Neural progenitor cell (in vitro differentiated cells): ENCODE data around the gene RCSD1. TPM values are rescaled to one million over a fixed set of nuclear protein-coding genes. Genes with fewer than 3 reads are reported as not detected.

Experiments used
- DNase-seq: peaks from one replicate; pipeline ENCODE4 v3.0.0-alpha.2; 2016; ENCODE audit warnings: low spot score
- H2AFZ ChIP-seq: fragments of 200-600 bp; sonication (generic); replicated peaks from 2 replicates; pipeline ENCODE4 v1.6.1; 2016; ENCODE audit warnings: antibody characterized with exemption
- H3F3A ChIP-seq: fragments of 200-600 bp; sonication (generic); 2 replicates; pipeline ENCODE4 v1.6.1; 2016; ENCODE audit warnings: antibody characterized with exemption, low read depth
- H3K27ac ChIP-seq: fragments of 200-600 bp; sonication (generic); 2 replicates; pipeline ENCODE4 v1.5.1; 2016; ENCODE audit warnings: mild to moderate bottlenecking
- H3K27me3 ChIP-seq: fragments of 200-600 bp; sonication (generic); 2 replicates; pipeline ENCODE4 v1.6.1; 2016; ENCODE audit warnings: mild to moderate bottlenecking, moderate library complexity
- H3K36me3 ChIP-seq: fragments of 200-600 bp; sonication (generic); 2 replicates; pipeline ENCODE4 v1.5.1; 2016
- H3K4me1 ChIP-seq: fragments of 200-600 bp; sonication (generic); 2 replicates; pipeline ENCODE4 v1.6.1; 2016; ENCODE audit warnings: mixed run types
- H3K4me2 ChIP-seq: fragments of 200-600 bp; sonication (generic); 2 replicates; pipeline ENCODE4 v1.6.1; 2016
- H3K4me3 ChIP-seq: fragments of 200-600 bp; sonication (generic); 2 replicates; pipeline ENCODE4 v1.5.1; 2016
- H3K79me2 ChIP-seq: fragments of 200-600 bp; sonication (generic); 2 replicates; pipeline ENCODE4 v1.6.1; 2016; ENCODE audit warnings: low read depth
- H3K9ac ChIP-seq: fragments of 200-600 bp; sonication (generic); 2 replicates; pipeline ENCODE4 v1.6.1; 2016
- H3K9me3 ChIP-seq: fragments of 200-600 bp; sonication (generic); 2 replicates; pipeline ENCODE4 v1.5.1; 2016; ENCODE audit warnings: low read depth
- H4K20me1 ChIP-seq: fragments of 200-600 bp; sonication (generic); 2 replicates; pipeline ENCODE4 v1.6.1; 2016; ENCODE audit warnings: low read depth
- H3K27ac Mint-ChIP-seq: 3 replicates; pipeline ENCODE4 v1.8.0; 2021; ENCODE audit warnings: mixed read lengths
- H3K27me3 Mint-ChIP-seq: 2 replicates; pipeline ENCODE4 v1.8.0; 2022; ENCODE audit warnings: low read depth, mild to moderate bottlenecking, inconsistent platforms, moderate library complexity, mixed read lengths; ENCODE audit not compliant: insufficient read depth
- H3K36me3 Mint-ChIP-seq: 3 replicates; pipeline ENCODE4 v1.8.0; 2021; ENCODE audit warnings: mixed read lengths
- H3K4me1 Mint-ChIP-seq: 3 replicates; pipeline ENCODE4 v1.8.0; 2021; ENCODE audit warnings: mixed read lengths
- H3K4me3 Mint-ChIP-seq: 3 replicates; pipeline ENCODE4 v1.8.0; 2021; ENCODE audit warnings: mild to moderate bottlenecking, moderate library complexity, mixed read lengths
- H3K9me3 Mint-ChIP-seq: 3 replicates; pipeline ENCODE4 v1.8.0; 2020; ENCODE audit warnings: mixed read lengths
- CTCF ChIP-seq: fragments of 200-600 bp; sonication (generic); IDR thresholded peaks from 2 replicates; pipeline ENCODE4 v1.5.1; 2017; ENCODE audit warnings: antibody characterized with exemption, mild to moderate bottlenecking
- EZH2 ChIP-seq: fragments of 200-600 bp; sonication (generic); IDR thresholded peaks from 2 replicates; pipeline ENCODE4 v1.6.1; 2017; ENCODE audit warnings: antibody characterized with exemption, mild to moderate bottlenecking, moderate library complexity
- EZH2phosphoT487 ChIP-seq: fragments of 200-600 bp; sonication (generic); IDR thresholded peaks from 2 replicates; pipeline ENCODE4 v1.6.1; 2017; ENCODE audit warnings: antibody characterized with exemption
- total RNA-seq: library from RNA; depleted of rRNA; stranded (reverse); fragments of >200 nt; gene quantifications from 2 replicates; pipeline ENCODE4 v1.2.3, GENCODE V29; 2015; ENCODE audit warnings: low replicate concordance

The RCSD1 gene
- total RNA-seq, 1 donor from 2014 or later = 0.06 TPM

DNA sequence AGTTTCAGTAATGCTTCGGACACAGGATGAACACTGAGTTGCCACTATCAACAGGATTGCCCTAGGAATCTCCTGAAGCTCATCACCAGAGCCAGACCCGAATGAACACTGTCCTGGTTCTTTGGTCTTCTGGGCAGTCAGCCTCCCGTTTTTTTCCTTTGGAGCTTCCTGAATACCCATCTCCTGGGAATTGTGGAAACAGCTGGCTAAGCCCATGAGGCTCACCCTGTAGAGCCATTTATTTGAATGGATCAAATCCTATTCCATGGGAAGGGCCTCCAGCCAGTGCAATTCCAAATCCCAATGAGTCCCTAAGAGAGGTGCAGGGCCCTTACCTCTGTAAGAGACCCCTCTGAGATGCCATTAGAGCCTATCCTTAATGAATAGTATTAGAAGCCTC lies 5.9 kb downstream of the RCSD1 start:
- no peak for TF ChIP-seq CTCF
- TF ChIP-seq EZH2 = no peak
- TF ChIP-seq EZH2phosphoT487 = no peak
- Histone ChIP-seq H3K27me3 (peaks cover 55% of the 10 kb centered on the region), H3K4me3 (no peak overlapping the region), H3F3A (peaks cover 3% of the 10 kb centered on the region), H3K79me2 (no peaks in the 10 kb centered on the region), H3K4me2 (peak overlapping the region; percentile 60), H4K20me1 (no peaks in the 10 kb centered on the region), H3K36me3 (no peaks in the 10 kb centered on the region), H3K9ac (no peak overlapping the region), H3K9me3 (no peaks in the 10 kb centered on the region), H3K27ac (no peak overlapping the region), H3K4me1 (peaks cover 19% of the 10 kb centered on the region), H2AFZ (peak overlapping the region; percentile 13)
- H3K9me3 Mint-ChIP-seq = no peaks in the 10 kb centered on the region
- DNase-seq = no peak
- no peak overlapping the region for H3K27ac Mint-ChIP-seq
- H3K4me1 Mint-ChIP-seq = peaks cover 13% of the 10 kb centered on the region
- H3K4me3 Mint-ChIP-seq = no peak overlapping the region
- peaks cover 22% of the 10 kb centered on the region for H3K27me3 Mint-ChIP-seq
- no peaks in the 10 kb centered on the region for H3K36me3 Mint-ChIP-seq

DNA sequence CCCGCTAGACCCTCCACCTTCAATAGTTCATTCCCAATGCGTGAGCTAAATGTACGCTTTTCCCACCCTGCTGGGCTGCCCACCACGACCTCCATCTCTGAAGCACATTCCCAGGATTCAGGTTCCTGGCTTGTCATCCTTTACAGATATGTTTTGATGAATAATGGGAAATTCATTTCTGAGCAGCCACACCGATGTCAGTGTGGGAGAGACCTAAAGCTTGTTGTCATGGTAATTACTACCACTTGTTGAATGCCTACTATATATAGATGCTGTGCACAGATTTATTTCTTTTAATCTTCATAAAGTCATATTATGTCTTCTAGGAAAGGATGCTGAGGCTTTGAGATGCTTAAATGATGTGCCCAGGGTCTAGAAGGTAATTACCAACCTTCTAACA lies 8.0 kb downstream of the RCSD1 start:
- H3K36me3 Mint-ChIP-seq = no peaks in the 10 kb centered on the region

GRCh38 chr1:167640051-167640450 lies 10.0 kb downstream of the RCSD1 start:
- no peak overlapping the region for H3K27ac ChIP-seq
- no peak for DNase-seq
- no peak overlapping the region for H2AFZ ChIP-seq
- peaks cover 3% of the 10 kb centered on the region for H3F3A ChIP-seq
- H3K9me3 ChIP-seq = no peaks in the 10 kb centered on the region
- no peaks in the 10 kb centered on the region for H3K36me3 Mint-ChIP-seq
- H3K27me3 Mint-ChIP-seq = peaks cover 9% of the 10 kb centered on the region
- H3K9me3 Mint-ChIP-seq = no peaks in the 10 kb centered on the region
- peaks cover 10% of the 10 kb centered on the region for H3K4me1 ChIP-seq
- H3K27me3 ChIP-seq = peaks cover 14% of the 10 kb centered on the region
- H4K20me1 ChIP-seq = no peaks in the 10 kb centered on the region
- no peak overlapping the region for H3K4me3 ChIP-seq
- no peaks in the 10 kb centered on the region for H3K79me2 ChIP-seq
- no peak overlapping the region for H3K27ac Mint-ChIP-seq
- H3K4me2 ChIP-seq = no peak overlapping the region
- no peak overlapping the region for H3K4me3 Mint-ChIP-seq
- H3K36me3 ChIP-seq = no peaks in the 10 kb centered on the region
- peaks cover 19% of the 10 kb centered on the region for H3K4me1 Mint-ChIP-seq
- H3K9ac ChIP-seq = no peak overlapping the region
- TF ChIP-seq EZH2 (no peak), EZH2phosphoT487 (no peak), CTCF (no peak)

More for the DNA sequence above, 8.0 kb downstream of the RCSD1 start:
- H3K27me3 Mint-ChIP-seq = peaks cover 14% of the 10 kb centered on the region
- Histone ChIP-seq H3K27ac (no peak overlapping the region), H2AFZ (no peak overlapping the region), H3K9me3 (no peaks in the 10 kb centered on the region), H3K36me3 (no peaks in the 10 kb centered on the region), H3K9ac (no peak overlapping the region), H3K27me3 (peaks cover 34% of the 10 kb centered on the region), H3K4me3 (no peak overlapping the region), H3K4me1 (peaks cover 12% of the 10 kb centered on the region), H3K4me2 (no peak overlapping the region), H3K79me2 (no peaks in the 10 kb centered on the region), H3F3A (peaks cover 3% of the 10 kb centered on the region), H4K20me1 (no peaks in the 10 kb centered on the region)
- H3K27ac Mint-ChIP-seq = no peak overlapping the region
- peaks cover 18% of the 10 kb centered on the region for H3K4me1 Mint-ChIP-seq
- no peak for TF ChIP-seq CTCF
- no peak for TF ChIP-seq EZH2phosphoT487
- no peak for TF ChIP-seq EZH2
- H3K4me3 Mint-ChIP-seq = no peak overlapping the region
- no peak for DNase-seq
- H3K9me3 Mint-ChIP-seq = no peaks in the 10 kb centered on the region
